Measurements from ENCODE around the gene SYT1.

Gene SYT1

DNA sequence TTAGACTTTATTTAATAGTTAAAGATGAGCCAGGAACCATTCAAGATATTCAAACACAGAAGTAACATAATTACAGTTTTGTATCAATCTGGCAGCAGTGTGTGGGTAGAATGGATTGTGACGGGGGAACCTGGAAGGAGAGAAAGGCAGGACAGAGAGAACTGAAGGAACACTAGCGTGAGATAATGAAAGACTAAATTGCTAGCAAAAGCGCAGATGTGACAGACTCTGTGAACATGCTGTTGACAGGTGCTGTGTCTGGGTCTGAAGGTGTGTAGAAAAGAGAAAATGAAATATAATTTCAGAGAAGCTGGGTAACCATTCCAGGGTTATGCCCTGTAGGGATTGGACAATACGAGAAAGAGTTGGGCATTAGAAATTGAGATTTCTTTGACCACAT is 372.3 kb downstream of the SYT1 start:
- no peak for DNase-seq

DNA sequence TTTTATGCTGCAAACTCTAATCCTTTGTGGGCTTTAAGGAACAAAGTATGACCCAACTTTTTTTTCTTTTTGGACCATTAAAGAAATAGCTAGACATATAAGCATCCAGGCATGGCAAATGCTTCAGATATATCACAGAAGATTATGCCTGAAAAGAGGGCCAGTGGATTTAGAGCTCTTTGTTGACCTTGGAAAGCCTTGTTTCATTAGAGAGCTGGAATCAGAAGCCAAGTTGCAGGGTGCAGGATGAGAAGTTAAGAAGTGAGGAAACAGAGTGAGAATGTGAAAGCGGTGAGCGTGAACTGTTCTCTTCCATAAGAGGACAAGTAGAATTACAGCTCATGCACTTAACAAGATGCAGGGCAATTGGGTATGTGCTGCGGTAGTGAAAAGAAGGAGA is 373.7 kb downstream of the SYT1 start:
- no peak for DNase-seq

DNA sequence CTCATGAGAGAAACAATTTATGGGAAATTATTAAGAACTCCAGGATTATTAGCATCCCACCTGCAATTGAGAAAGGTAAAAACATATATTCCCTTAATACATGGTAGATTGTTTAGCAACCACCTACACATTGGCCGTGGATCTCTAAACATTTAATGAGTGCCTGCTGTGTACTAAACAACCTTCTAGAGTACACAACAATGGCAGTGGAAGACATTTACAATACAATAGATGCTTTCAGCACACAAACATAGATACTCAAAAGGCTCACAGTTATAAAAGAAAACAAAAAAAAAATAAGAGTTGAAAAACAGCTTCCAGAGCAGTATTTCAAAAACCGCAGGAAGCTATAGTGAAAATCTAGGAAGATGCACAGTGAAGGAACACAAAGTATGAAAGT is 382.9 kb downstream of the SYT1 start:
- no peak for DNase-seq

DNA sequence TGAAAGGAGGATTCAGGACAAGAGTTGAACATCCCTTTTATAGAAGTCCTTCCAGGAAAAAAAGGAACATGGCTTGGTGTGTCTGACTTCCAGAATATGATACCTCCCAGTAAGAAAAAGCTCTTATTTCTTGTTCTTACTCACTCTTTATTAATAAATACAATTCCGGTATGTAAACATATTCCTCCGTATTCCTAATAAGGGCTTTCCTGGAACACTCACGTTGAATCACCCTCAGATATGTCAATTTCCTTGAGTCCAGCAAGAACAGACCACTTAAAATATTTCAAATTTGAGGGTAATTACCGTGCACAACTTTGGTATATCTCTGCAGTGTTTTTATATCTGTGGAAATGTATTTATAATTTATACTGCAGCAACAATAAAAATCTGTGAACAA is 385.6 kb downstream of the SYT1 start:
- no peak for DNase-seq

DNA sequence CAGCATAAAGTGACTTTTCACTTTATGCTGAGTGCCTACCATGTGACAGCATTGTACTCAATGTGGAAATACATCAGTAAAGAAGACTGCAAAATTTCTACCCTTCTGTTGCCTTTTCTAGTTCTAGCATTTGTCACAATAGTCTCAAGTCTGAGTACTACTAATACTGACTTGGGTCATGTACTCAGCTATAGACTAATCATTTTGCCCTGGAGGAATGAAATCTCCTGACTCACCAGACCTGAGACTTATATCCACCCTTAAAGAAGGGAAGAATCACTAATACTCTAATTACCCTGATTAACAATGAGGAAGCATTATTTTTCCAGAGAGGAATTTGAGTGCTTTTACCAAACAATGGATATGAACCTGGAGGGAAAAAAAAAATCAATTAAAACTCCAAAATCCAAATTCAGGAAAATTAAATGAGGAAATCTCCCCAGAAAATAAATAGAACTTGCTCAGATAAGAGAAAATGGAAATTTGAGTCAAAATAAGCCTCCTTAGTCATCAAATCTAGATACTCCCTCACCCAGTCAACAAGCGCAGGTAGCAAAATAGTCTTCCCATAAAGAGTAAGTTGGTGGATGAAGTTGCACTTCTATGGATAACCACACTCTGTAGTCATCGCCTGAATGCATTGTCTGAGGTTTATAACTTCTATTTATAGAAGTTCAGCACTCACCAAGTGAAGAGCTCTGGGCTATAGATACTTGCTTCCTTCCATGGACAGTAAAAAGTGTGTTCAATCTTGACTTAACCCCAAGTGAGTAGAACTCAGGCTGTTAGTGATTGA is 386.6 kb downstream of the SYT1 start:
- no peak for DNase-seq

DNA sequence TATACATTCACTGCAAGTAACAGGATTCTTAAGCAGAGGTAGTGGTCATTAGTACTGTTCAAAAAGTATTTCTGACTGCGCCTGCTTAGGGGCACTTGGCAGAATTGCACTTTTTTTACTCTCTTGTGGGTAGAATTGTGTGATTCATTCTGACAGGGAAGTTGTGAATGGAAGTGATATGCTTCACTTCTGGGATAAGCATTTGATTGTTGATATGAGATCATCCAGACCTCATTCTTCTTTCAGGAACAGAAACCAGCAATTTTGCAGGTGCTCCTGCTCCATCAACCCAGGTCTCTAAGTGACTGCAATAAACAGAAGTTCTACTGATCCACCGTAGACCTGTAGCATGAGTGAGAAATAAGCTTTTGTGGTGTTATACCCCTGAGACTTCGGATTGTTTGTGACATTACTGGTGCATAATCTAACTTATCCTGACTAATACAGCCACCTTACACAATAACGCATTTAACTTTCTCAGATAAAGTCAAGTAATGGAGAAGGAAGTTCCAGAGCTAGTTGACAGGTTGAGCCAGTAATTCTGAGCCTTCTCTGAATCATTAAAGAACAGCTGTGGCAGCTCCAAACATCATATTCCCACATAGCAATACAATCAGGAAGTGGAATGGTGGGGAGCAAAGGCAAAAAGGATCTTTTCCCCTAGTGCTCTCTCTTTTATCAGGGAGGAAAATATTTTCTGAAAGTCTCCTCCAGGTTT is 387.9 kb downstream of the SYT1 start:
- DNase-seq = no peak

DNA sequence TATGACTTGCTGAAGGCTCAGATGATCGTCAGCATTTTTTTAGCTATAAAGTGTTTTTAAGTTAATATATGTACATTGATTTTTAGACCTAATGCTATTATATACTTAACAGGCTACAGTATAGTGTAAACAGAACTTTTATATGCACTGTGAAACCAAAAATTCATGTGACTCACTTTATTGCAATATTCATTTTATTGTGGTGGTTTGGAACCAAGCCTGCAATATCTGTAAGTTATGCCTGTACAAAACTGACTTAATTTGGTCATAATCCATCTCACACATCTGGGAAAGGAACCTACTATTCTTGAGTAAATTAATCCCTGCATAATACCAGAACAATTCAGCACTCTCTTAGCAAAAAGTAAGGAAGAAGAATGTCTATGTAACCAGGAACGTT is 390.7 kb downstream of the SYT1 start:
- no peak for DNase-seq

DNA sequence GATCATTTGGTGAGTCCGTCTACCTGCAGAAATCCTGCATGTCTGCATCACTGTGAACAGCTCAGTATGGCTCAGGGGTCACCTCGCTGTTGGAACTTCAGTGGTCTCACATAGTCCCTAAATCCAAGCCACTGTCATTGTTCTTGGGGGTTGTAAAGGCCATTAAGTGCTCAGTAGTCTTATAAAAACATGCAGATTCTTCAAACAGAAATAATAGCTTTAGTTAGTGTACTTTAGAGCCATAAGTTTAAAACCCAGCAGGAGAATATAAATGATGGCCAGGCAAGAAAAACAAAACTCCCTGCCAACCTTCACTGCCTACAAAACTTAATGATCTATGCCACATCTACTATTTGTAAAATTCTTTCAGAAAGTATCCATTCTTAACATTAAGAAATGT is 396.3 kb downstream of the SYT1 start:
- no peak for DNase-seq

DNA sequence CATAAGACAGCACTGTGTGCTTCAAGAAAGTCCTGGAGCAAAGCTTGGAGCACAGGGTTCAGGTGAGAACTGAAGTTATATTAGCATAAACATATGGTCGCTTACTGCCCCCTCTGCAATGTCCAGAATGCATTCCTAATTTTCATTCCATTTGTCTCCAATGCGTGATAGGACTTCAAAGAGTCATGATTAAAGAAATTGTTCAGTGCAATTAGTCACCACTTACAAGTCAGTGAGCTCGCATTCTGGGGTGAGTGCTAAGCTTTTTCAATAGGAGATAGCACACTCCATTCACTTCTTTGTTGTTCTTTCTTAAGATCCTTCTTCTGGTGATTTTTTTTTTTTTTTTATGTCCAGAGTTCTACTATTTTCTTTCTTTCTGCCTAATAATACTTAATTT is 398.4 kb downstream of the SYT1 start:
- no peak for DNase-seq

DNA sequence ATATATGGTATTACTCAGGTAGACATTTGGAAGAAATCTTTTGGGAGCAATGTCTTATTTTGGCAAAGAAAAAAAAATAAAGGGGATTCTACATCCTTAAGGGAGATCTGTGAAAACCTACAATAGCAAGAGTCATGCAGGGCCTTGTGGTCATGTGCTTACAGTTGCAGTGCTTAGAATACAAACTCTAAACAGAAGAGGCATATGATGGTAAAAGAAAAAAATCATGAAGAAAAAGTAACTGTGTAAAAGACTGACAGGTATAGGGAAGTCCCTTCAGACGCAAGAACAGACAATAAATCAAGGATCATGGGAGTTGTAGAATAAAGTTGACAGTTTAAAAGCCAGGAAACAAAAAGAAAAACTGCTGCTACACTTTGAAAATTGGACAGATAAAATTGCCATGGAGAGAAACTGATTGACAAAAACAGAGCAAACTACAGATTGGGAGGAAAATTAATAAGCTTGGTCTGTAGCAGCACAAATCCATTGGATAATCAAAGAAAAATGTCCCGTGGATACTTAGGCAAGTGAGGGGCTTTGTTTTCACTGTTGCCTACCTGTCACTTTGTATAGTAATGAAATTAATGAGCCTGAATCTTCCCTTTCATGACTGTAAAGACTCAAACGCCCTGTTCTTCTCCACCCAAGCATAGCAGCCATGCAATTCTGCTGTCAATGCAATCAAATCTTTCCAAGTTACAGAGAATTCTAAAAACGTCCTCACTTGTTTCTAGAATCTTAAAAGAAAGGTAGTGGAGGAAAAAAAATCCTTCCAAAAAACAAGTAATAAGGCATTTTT is 402.0 kb downstream of the SYT1 start:
- no peak for DNase-seq

DNA sequence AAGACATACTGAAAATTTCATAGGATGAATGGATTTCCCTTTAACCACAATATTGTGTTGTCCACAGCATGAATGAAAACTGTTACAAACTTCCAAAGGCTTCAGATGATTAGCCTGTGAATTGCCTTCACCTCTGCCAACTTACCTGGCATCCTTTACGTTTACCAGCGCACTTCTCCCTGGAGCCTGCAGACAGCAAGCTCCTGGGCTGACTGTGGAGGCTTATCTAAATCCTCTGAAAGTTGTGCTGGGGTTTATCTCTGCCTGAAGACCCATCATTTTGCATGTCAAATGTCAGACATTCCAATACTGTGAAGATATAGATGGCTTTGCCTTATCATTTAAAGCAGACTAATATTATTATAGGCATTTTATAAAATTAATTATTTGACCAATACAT is 403.0 kb downstream of the SYT1 start:
- DNase-seq = no peak

DNA sequence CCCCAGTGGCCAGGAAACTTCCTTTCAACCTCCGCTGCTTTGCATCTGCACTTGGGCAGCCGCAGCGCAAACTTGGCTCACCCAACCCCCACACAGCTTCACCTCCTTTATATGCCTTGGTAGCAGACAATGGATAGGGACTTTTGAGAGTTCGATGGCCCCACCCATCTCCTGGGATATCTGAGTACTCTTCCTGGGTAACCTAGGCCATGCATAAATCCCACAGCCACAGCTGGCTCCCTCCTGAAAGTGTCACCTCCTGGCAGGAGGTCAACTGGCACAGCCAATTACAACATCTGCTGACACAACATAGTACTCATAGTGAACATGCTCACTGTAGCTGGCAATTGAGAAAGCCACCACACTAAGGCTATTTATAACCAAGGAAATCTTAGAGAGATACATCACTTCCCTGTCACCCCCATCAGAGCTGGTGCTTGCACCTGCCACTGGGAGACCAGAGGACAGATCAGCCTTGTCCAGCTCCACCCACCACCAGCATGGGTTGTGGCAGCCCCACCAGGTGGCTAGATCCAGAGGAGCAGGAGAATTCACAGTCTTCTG is 410.0 kb downstream of the SYT1 start:
- no peak for DNase-seq

DNA sequence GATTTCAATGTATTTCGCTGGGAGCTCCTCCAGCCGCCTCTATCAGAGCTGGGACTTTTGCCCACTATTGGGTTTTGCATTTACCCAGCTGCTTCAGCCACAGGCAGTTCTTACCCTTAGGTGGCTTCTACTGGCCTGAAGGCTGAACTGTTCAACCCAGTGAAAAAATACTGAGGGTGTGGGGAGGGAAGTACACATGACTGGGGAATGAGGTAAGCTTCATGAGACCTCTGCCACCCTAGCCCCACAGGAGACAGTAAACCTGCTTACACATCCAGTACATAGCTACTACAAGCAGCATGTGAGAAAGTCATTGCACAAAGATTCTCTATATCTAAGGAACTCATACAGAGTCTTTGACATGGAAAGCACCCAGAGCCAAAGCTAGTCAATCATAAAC is 411.1 kb downstream of the SYT1 start:
- no peak for DNase-seq

DNA sequence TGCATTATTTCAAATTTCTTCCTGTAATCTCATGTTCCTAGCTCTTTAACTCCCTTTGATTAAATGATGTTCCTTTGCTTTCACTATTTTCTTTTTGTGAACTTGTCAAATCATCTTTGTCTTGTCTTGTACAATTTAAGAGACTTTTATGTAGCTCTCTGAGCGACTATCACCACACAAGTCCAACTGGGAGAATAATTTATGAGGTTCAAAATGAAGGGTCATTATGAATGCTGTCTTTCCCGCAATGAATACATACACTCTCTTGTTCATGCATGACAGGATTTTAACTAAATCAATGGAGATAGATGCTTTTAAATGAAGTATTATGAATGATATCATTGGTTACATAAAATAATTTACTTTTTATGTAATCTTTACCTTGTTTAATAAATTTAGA is 418.8 kb downstream of the SYT1 start:
- no peak for DNase-seq

DNA sequence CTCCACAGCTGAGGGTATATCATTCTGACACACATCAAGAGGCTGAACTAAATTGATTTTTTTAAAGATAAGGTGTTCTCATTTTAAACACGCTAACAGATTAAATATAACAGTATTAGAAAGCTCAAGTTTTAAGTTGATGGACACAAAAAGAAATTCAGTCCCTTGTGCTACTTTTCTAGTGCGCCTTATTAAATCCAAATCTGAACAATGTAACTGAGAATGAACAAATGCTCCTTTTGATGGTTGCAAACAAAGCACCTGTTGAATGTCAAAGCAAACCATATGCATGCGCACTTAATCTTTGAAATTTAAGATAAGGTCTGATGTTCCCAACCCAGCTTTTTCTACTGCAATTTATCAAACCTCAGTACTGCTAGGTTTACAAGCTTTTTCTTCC is 424.3 kb downstream of the SYT1 start:
- DNase-seq = no peak

DNA sequence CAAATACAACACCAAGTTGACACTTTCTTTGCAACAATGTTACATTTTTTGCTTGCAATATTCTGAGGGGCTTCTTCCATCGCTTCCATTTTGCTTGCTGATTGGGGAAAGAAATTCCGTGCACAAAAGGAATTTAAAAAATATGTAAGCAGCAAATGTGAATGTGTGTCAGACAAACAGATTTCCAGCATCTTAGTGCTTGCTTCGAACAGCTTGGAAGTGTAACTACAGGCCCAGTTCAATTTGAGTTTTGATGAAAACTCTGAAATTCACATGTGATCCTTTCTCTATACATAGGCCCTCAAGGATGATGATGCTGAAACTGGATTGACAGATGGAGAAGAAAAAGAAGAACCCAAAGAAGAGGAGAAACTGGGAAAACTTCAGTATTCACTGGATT is 427.1 kb downstream of the SYT1 start:
- DNase-seq = no peak

DNA sequence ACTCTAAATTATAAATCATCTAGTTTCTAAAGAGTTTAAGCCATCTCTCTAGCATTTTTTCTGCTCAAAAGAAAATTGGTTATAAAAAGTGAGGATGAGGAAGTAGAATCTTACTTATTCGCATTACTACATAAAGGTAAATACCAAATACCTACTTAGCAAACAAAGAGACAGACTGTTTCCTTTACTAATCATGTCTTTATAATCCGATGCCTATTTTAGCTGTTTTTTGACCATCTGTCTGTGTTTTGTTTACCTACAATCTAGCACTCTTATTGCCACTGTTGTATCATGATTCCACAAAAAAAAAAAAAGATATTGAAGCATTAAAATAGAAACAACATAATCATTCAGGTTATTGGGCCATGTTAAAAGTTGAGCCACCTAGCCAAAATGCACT is 430.0 kb downstream of the SYT1 start:
- DNase-seq = no peak

DNA sequence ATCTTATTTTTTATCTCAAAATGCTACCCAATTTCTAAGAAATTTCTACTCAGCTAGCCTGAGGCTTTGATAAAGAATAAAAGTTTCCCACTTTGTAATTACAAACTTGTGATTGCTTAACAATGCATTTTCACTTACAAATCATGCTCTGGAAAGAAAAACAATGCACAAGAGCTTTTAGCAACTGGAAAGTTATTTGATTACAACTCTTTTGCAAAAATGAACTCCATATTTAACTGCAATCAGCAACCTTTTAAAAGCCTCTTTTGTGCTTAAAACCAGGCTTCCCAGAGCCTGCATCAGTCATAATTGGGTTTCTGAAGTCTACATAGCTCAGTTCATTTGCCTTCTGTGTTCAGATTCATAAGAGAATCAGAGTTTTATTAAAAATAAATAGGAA is 431.0 kb downstream of the SYT1 start:
- no peak for DNase-seq

DNA sequence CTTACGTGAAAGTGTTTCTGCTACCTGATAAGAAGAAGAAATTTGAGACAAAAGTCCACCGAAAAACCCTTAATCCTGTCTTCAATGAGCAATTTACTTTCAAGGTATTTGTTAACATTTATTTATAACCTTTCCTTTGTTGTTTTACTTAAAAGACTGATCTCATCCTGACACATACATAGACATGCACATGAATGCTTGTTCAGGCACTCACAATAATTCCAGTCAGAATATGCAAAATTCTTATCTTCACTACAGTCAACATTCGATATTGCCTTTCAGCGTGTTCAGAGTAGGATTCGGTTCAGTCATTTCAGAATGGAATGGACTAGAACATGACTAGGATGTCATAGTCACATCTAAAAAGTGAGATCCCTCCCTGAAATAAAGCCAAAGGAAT is 431.6 kb downstream of the SYT1 start:
- no peak for DNase-seq

DNA sequence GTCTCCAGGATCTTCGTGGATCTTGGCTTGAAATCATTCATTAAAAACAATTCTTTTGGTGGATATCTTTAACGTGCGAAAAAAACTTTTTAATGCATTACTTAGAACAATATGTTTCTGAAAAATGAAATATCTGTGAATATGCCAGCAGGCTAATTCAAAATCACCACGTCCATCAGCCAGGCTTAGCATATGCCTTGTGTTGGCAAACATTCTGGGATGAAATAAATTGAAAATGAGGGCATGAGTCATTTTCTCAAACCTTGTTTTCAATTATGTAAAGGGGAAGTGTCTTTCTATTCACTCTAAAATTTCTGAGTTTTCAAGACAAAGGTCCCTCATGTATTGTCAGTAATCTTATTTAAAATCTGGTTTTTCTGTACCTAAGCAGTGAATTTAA is 432.3 kb downstream of the SYT1 start:
- DNase-seq = no peak

DNA sequence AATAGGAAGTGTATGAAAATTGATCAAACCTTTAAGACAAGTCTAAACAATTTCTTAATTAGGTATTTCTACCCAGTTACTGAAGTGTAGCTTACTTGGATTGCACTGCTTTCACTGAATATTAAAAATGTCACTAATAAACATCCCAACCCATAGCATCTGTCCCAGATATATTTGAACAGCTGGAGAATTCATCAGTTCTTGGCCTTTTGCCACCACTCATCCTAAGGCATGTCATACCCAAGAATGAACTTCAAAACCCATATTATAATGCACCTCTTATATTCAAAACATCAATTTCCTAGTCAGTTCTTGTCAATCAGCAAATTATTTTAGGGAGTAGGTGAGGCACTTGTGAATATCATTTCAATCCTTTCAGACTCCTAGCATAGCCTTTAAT is 433.9 kb downstream of the SYT1 start:
- DNase-seq = no peak

DNA sequence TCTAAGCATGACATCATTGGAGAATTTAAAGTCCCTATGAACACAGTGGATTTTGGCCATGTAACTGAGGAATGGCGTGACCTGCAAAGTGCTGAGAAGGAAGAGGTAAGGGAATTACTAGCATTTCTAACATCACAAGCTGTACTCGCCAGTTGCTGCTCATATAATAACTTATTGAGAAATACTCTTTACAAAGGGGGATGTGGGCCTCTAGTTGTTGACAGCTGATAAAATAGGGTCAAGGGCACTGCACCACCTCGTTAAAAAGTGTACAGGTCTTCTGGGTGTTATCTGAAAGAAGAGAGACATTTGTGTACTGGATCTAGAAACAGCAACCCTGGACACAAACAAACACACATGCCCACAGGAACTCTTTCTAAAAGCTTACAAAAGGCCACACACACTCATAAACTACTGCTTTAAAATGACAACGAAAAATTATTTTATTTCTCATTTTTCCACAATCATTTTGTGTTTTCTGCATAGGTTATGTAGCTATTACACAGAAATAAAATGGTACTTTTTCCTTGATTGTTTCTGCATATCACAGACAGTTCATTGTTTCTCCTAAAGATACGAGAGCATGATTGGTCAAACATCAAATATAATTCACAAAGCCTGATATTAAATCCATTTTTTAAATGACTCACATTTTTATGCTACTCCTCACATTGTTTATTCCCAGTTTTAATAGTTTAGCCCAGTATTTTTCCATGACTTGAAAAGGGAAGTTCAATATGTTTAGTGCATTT is 435.0 kb downstream of the SYT1 start:
- DNase-seq = no peak

DNA sequence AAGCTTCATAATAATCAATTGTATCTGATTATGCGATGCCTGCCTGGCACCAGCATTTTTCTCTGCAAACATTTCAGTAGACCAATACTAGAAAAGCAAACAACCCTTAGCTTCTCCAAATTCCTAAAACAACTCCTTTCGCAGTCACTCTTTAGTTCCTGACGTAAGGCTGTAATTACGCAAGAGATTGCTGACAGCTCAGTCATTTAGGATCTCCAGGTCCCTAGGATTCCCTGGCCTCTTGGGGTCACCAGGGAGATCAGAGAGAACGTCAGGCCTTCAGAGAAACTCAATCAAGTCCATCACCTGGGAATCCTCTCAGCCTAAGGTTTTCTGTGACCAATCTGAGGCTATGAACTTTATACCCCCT is 435.6 kb downstream of the SYT1 start:
- no peak for DNase-seq
